T-helper 2 cell treated with Interferon-gamma antibody and Interleukin-4, amounts not matched to agents 5 μg/mL and 100 μg/mL, for 36 hours (primary cell): ENCODE measurements around the gene FAM186B.

ENCODE experiments used
- DNase-seq: peaks from one replicate; pipeline ENCODE4 v3.0.0; 2021; ENCODE audit warnings: low spot score
- H3K27ac Mint-ChIP-seq: one replicate; pipeline ENCODE4 v1.8.0; 2021; ENCODE audit warnings: mild to moderate bottlenecking, mixed read lengths
- H3K27me3 Mint-ChIP-seq: one replicate; pipeline ENCODE4 v1.8.0; 2021; ENCODE audit warnings: low read depth, mixed read lengths
- H3K36me3 Mint-ChIP-seq: one replicate; pipeline ENCODE4 v1.8.0; 2021; ENCODE audit warnings: low read depth, mixed read lengths
- H3K4me1 Mint-ChIP-seq: one replicate; pipeline ENCODE4 v1.8.0; 2021; ENCODE audit warnings: low read depth, mixed read lengths
- H3K4me3 Mint-ChIP-seq: one replicate; pipeline ENCODE4 v1.8.0; 2022; ENCODE audit warnings: mild to moderate bottlenecking, moderate library complexity, mixed read lengths
- H3K9me3 Mint-ChIP-seq: one replicate; pipeline ENCODE4 v1.8.0; 2021; ENCODE audit warnings: mixed read lengths

Gene FAM186B

DNA sequence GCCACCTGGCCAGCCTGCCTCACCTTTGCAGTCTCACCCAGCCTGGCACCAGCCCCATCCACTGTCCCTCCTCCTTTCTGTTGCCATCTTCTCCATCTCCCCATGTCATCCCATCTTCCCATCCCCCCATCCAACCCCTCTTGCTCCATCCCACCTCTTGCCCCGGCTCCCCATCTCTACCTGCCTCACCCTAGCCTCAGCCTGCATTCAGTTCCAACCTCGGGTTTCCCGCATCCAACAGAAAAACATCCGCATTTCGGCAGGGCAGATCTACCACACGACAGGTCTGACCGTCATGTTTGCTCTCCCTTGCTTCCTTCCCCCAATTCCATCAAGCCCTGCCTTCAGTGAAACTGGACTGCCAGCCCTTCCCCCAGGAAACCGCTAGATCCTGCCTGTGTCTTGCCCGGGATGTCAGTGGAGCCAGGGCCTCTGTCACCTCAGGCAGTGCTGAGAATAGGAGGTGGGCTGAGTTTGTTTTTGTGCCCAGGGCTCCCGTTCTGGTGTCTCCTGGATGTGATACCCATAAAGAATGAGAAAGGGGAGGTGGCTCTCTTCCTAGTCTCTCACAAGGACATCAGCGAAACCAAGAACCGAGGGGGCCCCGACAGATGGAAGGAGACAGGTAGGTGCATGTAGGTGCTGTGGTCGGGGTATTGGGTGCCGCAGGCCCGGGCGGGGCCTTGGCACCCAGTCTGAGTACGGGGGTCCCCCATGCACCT, 64.1 kb downstream of the FAM186B start:
- no peak for DNase-seq
- Mint-ChIP-seq H3K4me1 (peaks cover 22% of the 10 kb centered on the region), H3K27me3 (peaks cover 55% of the 10 kb centered on the region), H3K36me3 (no peaks in the 10 kb centered on the region), H3K27ac (no peak overlapping the region), H3K9me3 (no peaks in the 10 kb centered on the region), H3K4me3 (peak overlapping the region; percentile 13)

DNA sequence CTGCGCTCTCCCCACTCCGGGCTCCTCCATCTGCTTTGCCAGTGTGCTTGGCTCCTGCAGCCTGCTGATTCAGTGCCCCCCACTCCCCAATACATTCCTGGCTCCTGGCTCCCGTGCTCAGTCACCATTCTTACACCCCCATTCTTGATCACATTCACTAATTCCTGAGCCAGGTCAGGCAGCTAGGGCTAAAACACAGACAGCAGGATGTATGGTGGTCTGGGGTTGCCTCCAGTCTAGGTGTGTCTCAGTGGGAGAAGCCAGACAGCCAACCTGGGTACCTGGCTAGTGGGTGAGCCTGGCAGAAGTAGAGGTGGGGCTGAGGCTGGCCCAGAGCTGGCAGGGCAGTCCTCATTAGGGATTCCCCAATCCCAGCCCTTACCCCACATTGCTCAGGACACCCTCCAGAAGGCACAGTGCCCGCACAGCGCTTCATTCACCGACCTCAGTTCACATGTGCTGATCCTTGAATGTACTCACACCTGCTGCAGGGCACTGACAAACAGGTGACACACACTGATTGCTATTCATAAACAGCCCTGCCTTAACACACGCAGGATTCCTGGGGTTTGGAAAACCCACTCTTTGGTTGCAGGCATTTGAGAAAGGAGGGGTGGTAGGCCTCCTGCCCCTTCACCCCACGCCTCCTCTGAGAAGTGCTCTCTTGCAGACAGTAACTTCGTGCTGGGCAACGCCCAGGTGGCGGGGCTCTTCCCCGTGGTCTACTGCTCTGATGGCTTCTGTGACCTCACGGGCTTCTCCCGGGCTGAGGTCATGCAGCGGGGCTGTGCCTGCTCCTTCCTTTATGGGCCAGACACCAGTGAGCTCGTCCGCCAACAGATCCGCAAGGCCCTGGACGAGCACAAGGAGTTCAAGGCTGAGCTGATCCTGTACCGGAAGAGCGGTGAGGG, 65.0 kb downstream of the FAM186B start:
- H3K27ac Mint-ChIP-seq: no peak overlapping the region
- peak overlapping the region; percentile 76 for H3K4me3 Mint-ChIP-seq
- peaks cover 22% of the 10 kb centered on the region for H3K4me1 Mint-ChIP-seq
- H3K36me3 Mint-ChIP-seq: no peaks in the 10 kb centered on the region
- no peak for DNase-seq
- no peaks in the 10 kb centered on the region for H3K9me3 Mint-ChIP-seq
- peaks cover 63% of the 10 kb centered on the region for H3K27me3 Mint-ChIP-seq

DNA sequence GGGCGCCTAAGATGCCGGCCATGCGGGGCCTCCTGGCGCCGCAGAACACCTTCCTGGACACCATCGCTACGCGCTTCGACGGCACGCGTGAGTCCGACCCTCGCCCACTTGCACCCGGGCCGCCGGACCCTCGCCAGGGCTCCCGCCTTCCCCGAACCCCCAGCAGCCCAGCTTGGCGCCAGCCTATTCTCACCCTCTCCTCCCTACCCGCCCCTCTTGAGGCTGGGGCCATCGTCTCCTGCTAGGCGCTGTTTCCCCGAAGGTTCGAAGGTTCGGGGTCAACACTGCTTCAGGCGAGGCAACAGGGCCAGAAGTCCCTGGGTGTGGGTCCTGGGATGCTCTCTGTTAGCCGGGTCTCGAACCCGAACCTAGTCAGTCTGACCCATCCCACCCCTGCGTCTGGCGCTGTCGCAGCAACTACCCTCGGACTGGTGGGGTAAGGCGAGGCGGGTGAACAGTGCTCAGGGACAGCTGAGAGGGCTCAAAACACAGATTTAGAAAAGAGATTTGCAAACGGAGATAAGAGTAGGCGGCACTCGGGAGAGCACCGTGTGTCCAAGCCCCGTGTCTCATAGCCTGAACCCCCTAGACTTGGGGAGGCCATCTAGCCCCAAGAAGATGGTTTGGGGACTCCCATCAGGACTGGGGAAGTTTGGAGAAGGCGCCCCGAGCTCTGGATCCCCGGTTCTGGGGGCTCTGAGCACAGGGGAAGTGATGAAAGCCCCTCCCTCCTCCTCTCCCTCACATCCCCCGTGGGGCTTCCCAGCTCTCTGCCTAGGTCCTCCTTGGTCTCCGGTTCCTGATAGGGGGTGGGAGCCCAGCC, 65.8 kb downstream of the FAM186B start:
- Mint-ChIP-seq H3K4me1 (peaks cover 18% of the 10 kb centered on the region), H3K36me3 (no peaks in the 10 kb centered on the region), H3K4me3 (peak overlapping the region; percentile 76), H3K27me3 (peaks cover 63% of the 10 kb centered on the region), H3K9me3 (no peaks in the 10 kb centered on the region), H3K27ac (no peak overlapping the region)
- DNase-seq: no peak

DNA sequence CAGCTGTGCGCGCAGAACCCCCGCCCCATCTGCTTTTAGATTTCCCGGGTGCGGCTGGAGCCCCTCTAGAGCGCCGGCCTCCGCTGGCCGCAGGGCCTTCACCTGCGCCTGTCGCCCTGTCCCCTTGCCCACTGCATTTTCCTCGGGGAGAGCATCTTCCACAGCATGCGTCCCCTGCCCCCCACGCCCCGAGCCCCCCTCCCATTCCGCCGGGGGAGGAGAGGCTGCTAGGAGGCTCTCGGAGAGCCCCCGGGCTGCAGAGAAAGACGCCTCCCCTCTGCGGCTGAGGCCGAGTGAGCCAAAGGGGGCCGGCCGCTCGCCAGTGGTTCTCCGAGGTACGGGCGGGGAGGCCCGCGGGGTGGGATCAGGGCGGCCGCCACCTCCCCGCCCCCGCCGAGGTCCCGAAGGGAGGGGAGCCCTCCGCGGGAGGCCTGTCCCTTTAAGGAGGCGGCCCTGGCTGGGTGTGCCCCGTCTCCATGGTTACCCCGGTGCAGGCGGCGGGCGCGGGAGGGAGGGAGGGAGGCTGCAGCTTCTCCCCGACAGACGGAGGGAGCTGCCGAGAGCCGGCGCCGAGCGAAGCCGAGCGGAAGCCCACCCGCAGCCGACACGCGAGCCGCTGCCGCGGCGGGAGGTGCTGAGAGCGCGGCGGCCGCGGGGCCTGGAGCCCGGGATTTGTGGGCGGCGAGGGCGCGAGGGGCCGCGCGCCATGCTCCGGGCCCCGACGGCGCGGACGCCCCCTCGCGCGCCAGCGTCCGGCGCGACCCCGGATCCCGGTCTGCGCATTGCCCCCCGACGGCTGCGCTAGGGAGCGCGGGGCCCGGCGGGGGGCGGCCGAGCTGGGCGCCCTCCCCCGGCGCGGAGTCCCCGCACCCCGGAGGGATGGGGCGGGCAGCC, 66.7 kb downstream of the FAM186B start, which contains the start of gene KCNH3:
TSS of gene KCNH3 (plus strand) at position 521 of the 894 bp plus-strand sequence. CDS start 387 bp downstream, outside the sequence.
- H3K9me3 Mint-ChIP-seq: no peaks in the 10 kb centered on the region
- H3K27ac Mint-ChIP-seq: no peak within 1 kb of the TSS
- H3K4me3 Mint-ChIP-seq: peak within 1 kb of the TSS; percentile 77
- H3K27me3 Mint-ChIP-seq: peaks cover 62% of the 10 kb centered on the region
- H3K36me3 Mint-ChIP-seq: no peaks in the 10 kb centered on the region
- peak; percentile 75 for DNase-seq
- H3K4me1 Mint-ChIP-seq: peaks cover 18% of the 10 kb centered on the region

DNA sequence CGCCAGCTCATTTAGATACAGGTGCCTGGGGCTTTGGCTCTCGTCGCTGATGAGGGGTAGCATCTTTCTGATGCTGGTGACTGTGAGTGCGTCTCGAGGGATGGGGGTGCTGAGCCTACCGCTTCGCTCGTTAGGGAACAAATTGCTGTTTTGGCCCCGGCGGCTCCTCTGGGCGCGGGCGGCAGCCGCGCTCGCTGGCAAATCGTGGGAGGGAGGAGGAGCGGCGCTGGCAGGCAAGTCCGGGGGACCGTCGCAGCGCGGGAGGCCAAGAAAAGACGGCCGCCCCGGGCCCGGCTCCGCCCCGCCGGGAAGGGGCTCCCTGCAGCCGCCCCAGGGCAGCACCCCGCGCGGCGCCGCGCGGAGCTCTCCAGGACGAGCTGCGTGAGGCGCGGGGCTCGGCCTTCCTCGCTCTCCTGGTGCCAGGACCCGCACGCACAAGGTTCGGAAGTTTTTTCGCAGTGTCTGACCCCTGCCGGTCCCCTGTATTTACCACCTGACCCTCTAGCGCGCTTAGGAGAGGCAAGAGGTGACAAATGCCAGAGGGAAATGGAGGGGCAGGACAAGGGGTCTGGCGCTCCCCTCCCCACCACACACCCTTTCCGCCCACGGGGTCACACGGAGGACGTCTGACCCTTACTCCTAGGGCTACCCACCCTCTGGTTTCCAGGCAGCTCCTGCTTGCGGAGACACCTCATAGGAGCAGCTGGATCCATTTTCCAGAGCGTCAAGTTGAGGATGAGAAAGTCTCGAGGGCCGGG, 67.5 kb downstream of the FAM186B start:
- Mint-ChIP-seq H3K4me3 (peak overlapping the region; percentile 77), H3K27me3 (peaks cover 57% of the 10 kb centered on the region), H3K27ac (no peak overlapping the region), H3K9me3 (no peaks in the 10 kb centered on the region), H3K4me1 (peaks cover 15% of the 10 kb centered on the region), H3K36me3 (no peaks in the 10 kb centered on the region)
- DNase-seq: peak; percentile 39
